ENCODE data around the gene KCNA10.

- no peak for TF ChIP-seq POLR2A (IDR thresholded peaks at IDR 0.05)
- no peak for TF ChIP-seq CTCF (IDR thresholded peaks at IDR 0.05)
Observed at GRCh38 chr1:110502402-110503151, 16.4 kb downstream of the KCNA10 start.
